SK-N-SH (cell line): ENCODE results near the gene TIMELESS. TPM values are rescaled to one million over a fixed set of nuclear protein-coding genes. Genes with fewer than 3 reads are reported as not detected.

Source experiments
- CTCF ChIA-PET: fragments of 300-600, 350-600 bp; formaldehyde crosslinking; extraction: SDS; loops from one replicate; lab custom pipeline; 2021; lab: Yijun Ruan, JAX
- POLR2A ChIA-PET: fragments of 350-600 bp; sonication (Branson Sonifier 250); formaldehyde crosslinking; extraction: SDS; loops from one replicate; lab custom pipeline; 2020; ENCODE audit warnings: antibody characterized with exemption, inconsistent platforms; lab: Yijun Ruan, JAX
- DNase-seq: peaks from one replicate; pipeline ENCODE4 v3.0.0; 2012
- H2AFZ ChIP-seq: fragments of 200-600 bp; sonication (generic); 2 replicates; pipeline ENCODE4 v1.8.1; 2016; ENCODE audit warnings: antibody characterized with exemption, mild to moderate bottlenecking, low read depth
- H3F3A ChIP-seq: fragments of 200-600 bp; sonication (generic); replicated peaks from 2 replicates; pipeline ENCODE3; 2016; ENCODE audit warnings: antibody characterized with exemption, mild to moderate bottlenecking; ENCODE audit not compliant: insufficient read depth
- H3K27ac ChIP-seq, 2 experiments: fragments of 200-500 bp in 1 of 2; fragments of 200-600 bp in 1 of 2; sonication (Bioruptor generic) in 1 of 2; sonication (generic), shearing (Covaris generic) in 1 of 2; 2 replicates each; pipeline versions ENCODE4 v1.5.1 to v1.6.1; 2014 to 2016; ENCODE audit warnings: low read depth in 2 of 2, inconsistent platforms in 1 of 2, low read length in 1 of 2, mild to moderate bottlenecking in 1 of 2, mixed read lengths in 1 of 2
- H3K27me3 ChIP-seq: fragments of 200-600 bp; sonication (generic), shearing (Covaris generic); 2 replicates; pipeline ENCODE4 v1.6.1; 2016; ENCODE audit warnings: mixed run types; ENCODE audit not compliant: insufficient read depth
- H3K36me3 ChIP-seq, 2 experiments: fragments of 200-500 bp in 1 of 2; fragments of 200-600 bp in 1 of 2; sonication (Bioruptor generic) in 1 of 2; sonication (generic) in 1 of 2; replicated peaks in 1 of 2; 2 replicates each; pipeline versions ENCODE3 to v1.5.1; 2014 to 2016; ENCODE audit warnings: low read length in 1 of 2, mild to moderate bottlenecking in 1 of 2; ENCODE audit not compliant: insufficient read depth in 2 of 2, control insufficient read depth in 1 of 2
- H3K4me1 ChIP-seq, 2 experiments: fragments of 200-500 bp in 1 of 2; fragments of 200-600 bp in 1 of 2; sonication (Bioruptor generic) in 1 of 2; sonication (generic), shearing (Covaris generic) in 1 of 2; 2 replicates each; pipeline versions ENCODE4 v1.5.1 to v1.6.1; 2014 to 2016; ENCODE audit warnings: low read depth in 1 of 2, low read length in 1 of 2, mixed run types in 1 of 2; ENCODE audit not compliant: insufficient read depth in 2 of 2, control insufficient read depth in 1 of 2
- H3K4me2 ChIP-seq: fragments of 200-600 bp; sonication (generic), shearing (Covaris generic); 2 replicates; pipeline ENCODE4 v1.6.1; 2017; ENCODE audit warnings: mixed run types
- H3K4me3 ChIP-seq, 2 experiments: fragments of 200-500 bp in 1 of 2; fragments of 200-600 bp in 1 of 2; sonication (Bioruptor generic) in 1 of 2; sonication (generic), shearing (Covaris generic) in 1 of 2; 2 replicates each; pipeline versions ENCODE4 v1.5.1 to v1.8.1; 2014 to 2016; ENCODE audit warnings: low read depth in 2 of 2, inconsistent platforms in 1 of 2, low read length in 1 of 2, mild to moderate bottlenecking in 1 of 2, mixed read lengths in 1 of 2, moderate library complexity in 1 of 2
- H3K79me2 ChIP-seq: fragments of 200-600 bp; sonication (generic); 2 replicates; pipeline ENCODE4 v1.8.1; 2017; ENCODE audit warnings: mild to moderate bottlenecking; ENCODE audit not compliant: insufficient read depth
- H3K9ac ChIP-seq: fragments of 200-600 bp; sonication (generic); 2 replicates; pipeline ENCODE4 v1.6.1; 2017; ENCODE audit warnings: mixed run types
- H3K9me2 ChIP-seq: fragments of 200-600 bp; sonication (generic); 2 replicates; pipeline ENCODE4 v1.6.1; 2017; ENCODE audit warnings: mixed run types
- H3K9me3 ChIP-seq: fragments of 200-600 bp; sonication (generic); 2 replicates; pipeline ENCODE4 v1.6.1; 2017; ENCODE audit warnings: mixed run types, mild to moderate bottlenecking, moderate library complexity
- H4K20me1 ChIP-seq: fragments of 200-600 bp; sonication (generic); 2 replicates; pipeline ENCODE4 v1.6.1; 2017; ENCODE audit warnings: mild to moderate bottlenecking, mixed run types; ENCODE audit not compliant: insufficient read depth
- CHD2 ChIP-seq: fragments of 150-350 bp; IDR thresholded peaks from 2 replicates; pipeline ENCODE4 v1.6.1; 2018; ENCODE audit warnings: low read length; ENCODE audit not compliant: partially characterized antibody
- CTCF ChIP-seq: fragments of 200-600 bp; sonication (generic); IDR thresholded peaks from 2 replicates; pipeline ENCODE4 v1.6.1; 2017; ENCODE audit warnings: antibody characterized with exemption, mild to moderate bottlenecking, moderate library complexity
- EP300 ChIP-seq, 2 experiments: IDR thresholded peaks; 2 replicates each; pipeline versions ENCODE4 v1.4.0 to v1.6.1; 2012; ENCODE audit warnings: borderline replicate concordance in 1 of 2, low read depth in 1 of 2, low read length in 1 of 2
- EZH2phosphoT487 ChIP-seq: fragments of 200-600 bp; sonication (generic); IDR thresholded peaks from 2 replicates; pipeline ENCODE4 v1.6.1; 2017; ENCODE audit warnings: low read depth, mixed run types, mild to moderate bottlenecking, antibody characterized with exemption, moderate library complexity, borderline replicate concordance
- FOXM1 ChIP-seq: IDR thresholded peaks from 2 replicates; pipeline ENCODE4 v1.4.0; 2012; ENCODE audit warnings: low read depth, mild to moderate bottlenecking
- JUND ChIP-seq: IDR thresholded peaks from 2 replicates; pipeline ENCODE4 v1.4.0; 2012
- MXI1 ChIP-seq: IDR thresholded peaks from 2 replicates; pipeline ENCODE4 v1.6.1; 2012; ENCODE audit warnings: mild to moderate bottlenecking, low read depth, low read length, improper control_type of control experiment
- POLR2AphosphoS5 ChIP-seq: IDR thresholded peaks from 2 replicates; pipeline ENCODE4 v1.6.1; 2012; ENCODE audit warnings: low read depth, low read length
- RAD21 ChIP-seq: IDR thresholded peaks from 2 replicates; pipeline ENCODE4 v1.6.1; 2012; ENCODE audit warnings: mild to moderate bottlenecking, low read length
- RFX5 ChIP-seq: IDR thresholded peaks from 2 replicates; pipeline ENCODE4 v1.6.1; 2012; ENCODE audit warnings: mild to moderate bottlenecking, improper control_type of control experiment, low read length
- SMC3 ChIP-seq: IDR thresholded peaks from 2 replicates; pipeline ENCODE4 v1.6.1; 2012; ENCODE audit warnings: low read depth, low read length, improper control_type of control experiment
- TAF1 ChIP-seq: IDR thresholded peaks from 2 replicates; pipeline ENCODE4 v1.6.1; 2012; ENCODE audit warnings: low read depth, mild to moderate bottlenecking, low read length, moderate library complexity, borderline replicate concordance
- TCF12 ChIP-seq: IDR thresholded peaks from 2 replicates; pipeline ENCODE4 v1.4.0; 2012
- TEAD4 ChIP-seq: IDR thresholded peaks from 2 replicates; pipeline ENCODE4 v1.4.0; 2012; ENCODE audit warnings: mild to moderate bottlenecking, borderline replicate concordance; ENCODE audit not compliant: insufficient read depth
- USF2 ChIP-seq: fragments of 150-350 bp; IDR thresholded peaks from 2 replicates; pipeline ENCODE4 v1.6.1; 2017; ENCODE audit warnings: antibody characterized with exemption, low read length, low read depth, borderline replicate concordance
- YY1 ChIP-seq: IDR thresholded peaks from 2 replicates; pipeline ENCODE4 v1.4.0; 2012; ENCODE audit warnings: low read depth, mild to moderate bottlenecking
- WGBS: methylation state at CpG from one replicate; pipeline ENCODE4 v1.1.6; 2017; ENCODE audit warnings: low lambda C conversion rate; 5-methylcytosine and 5-hydroxymethylcytosine counted together
- polyA plus RNA-seq, 3 experiments: library from polyadenylated mRNA; depleted of rRNA; stranded (reverse); fragments of >200 nt; gene quantifications; 2 replicates each; pipeline ENCODE4 v1.2.3, GENCODE V29; 2012
- TF ChIP-seq, protein P1 (sequence below): IDR thresholded peaks from 2 replicates; pipeline ENCODE4 v1.6.1; 2012; ENCODE audit warnings: mild to moderate bottlenecking, low read depth, low read length, moderate library complexity
- TF ChIP-seq, protein P2 (sequence below): IDR thresholded peaks from 2 replicates; pipeline ENCODE4; 2012

The TIMELESS gene
- polyA plus RNA-seq, 1 of the 3 experiments (the other 2 are of a cell fraction): 5.4 TPM

- H4K20me1 ChIP-seq: no peaks in the 10 kb centered on the region
- TF ChIP-seq CHD2 (no peak), FOXM1 (no peak), CTCF (no peak), RAD21 (no peak), RFX5 (no peak), EP300 (IDR thresholded peaks at IDR 0.05; ENCODE audit: borderline replicate concordance in 1 of 2, low read depth in 1 of 2, low read length in 1 of 2) (no peak), JUND (no peak), TCF12 (no peak), YY1 (no peak)
- no peaks in the 10 kb centered on the region; a peak in 1 of 4 replicates for H3K4me1 ChIP-seq
- WGBS: 79% methylated on average over 11 of the region's 11 CpGs
- CTCF ChIA-PET: interaction anchor here (0.6 to 0.9 kb wide), 2 partner anchors 10 to 143 kb away, joined by 3 read pairs; no protein-coding TSS in a partner anchor
- no peak for DNase-seq
- no peak overlapping the region for H3K27ac ChIP-seq
- H3K9me3 ChIP-seq: no peaks in the 10 kb centered on the region
- POLR2A ChIA-PET: interaction anchor here (0.7 kb wide), 2 partner anchors 12 to 272 kb away, joined by 3 read pairs; partner anchors contain the start of gene TIMELESS
- H3K36me3 ChIP-seq: no peaks in the 10 kb centered on the region
- no peak overlapping the region for H3K4me3 ChIP-seq
- H3K9ac ChIP-seq: no peak overlapping the region
- H3K9me2 ChIP-seq: no peaks in the 10 kb centered on the region
- H3K79me2 ChIP-seq: no peaks in the 10 kb centered on the region
- H2AFZ ChIP-seq: no peak overlapping the region; the same call in 1 of the 2 replicates
- no peaks in the 10 kb centered on the region for H3K27me3 ChIP-seq
- peaks cover 12% of the 10 kb centered on the region for H3F3A ChIP-seq
- H3K4me2 ChIP-seq: no peak overlapping the region
Observed at GRCh38 chr12:56461235-56462159, 12.3 kb upstream of the TIMELESS start.

- CTCF ChIA-PET: no interaction called here
- Histone ChIP-seq H3K27me3 (no peaks in the 10 kb centered on the region), H3K36me3 (no peaks in the 10 kb centered on the region), H3K27ac (no peak overlapping the region), H3K9me3 (no peaks in the 10 kb centered on the region), H3K9me2 (no peaks in the 10 kb centered on the region), H3K4me1 (no peaks in the 10 kb centered on the region; a peak in 1 of 4 replicates), H3K4me3 (no peak overlapping the region), H4K20me1 (no peaks in the 10 kb centered on the region), H3F3A (peaks cover 8% of the 10 kb centered on the region), H2AFZ (no peak overlapping the region), H3K4me2 (no peak overlapping the region), H3K9ac (no peak overlapping the region), H3K79me2 (no peaks in the 10 kb centered on the region)
- POLR2A ChIA-PET: interaction anchor here (0.6 to 1.2 kb wide), 2 partner anchors 9 to 191 kb away, joined by 3 read pairs; partner anchors contain the start of gene TIMELESS
- WGBS: 75% methylated on average over 4 of the region's 4 CpGs
- DNase-seq: no peak
- TF ChIP-seq POLR2AphosphoS5 (no peak), TAF1 (no peak), USF2 (no peak), JUND (no peak), MXI1 (no peak), SMC3 (no peak), TEAD4 (no peak), RAD21 (no peak), CHD2 (no peak), EZH2phosphoT487 (no peak), YY1 (no peak), RFX5 (no peak)
- TF ChIP-seq, protein P1, sequence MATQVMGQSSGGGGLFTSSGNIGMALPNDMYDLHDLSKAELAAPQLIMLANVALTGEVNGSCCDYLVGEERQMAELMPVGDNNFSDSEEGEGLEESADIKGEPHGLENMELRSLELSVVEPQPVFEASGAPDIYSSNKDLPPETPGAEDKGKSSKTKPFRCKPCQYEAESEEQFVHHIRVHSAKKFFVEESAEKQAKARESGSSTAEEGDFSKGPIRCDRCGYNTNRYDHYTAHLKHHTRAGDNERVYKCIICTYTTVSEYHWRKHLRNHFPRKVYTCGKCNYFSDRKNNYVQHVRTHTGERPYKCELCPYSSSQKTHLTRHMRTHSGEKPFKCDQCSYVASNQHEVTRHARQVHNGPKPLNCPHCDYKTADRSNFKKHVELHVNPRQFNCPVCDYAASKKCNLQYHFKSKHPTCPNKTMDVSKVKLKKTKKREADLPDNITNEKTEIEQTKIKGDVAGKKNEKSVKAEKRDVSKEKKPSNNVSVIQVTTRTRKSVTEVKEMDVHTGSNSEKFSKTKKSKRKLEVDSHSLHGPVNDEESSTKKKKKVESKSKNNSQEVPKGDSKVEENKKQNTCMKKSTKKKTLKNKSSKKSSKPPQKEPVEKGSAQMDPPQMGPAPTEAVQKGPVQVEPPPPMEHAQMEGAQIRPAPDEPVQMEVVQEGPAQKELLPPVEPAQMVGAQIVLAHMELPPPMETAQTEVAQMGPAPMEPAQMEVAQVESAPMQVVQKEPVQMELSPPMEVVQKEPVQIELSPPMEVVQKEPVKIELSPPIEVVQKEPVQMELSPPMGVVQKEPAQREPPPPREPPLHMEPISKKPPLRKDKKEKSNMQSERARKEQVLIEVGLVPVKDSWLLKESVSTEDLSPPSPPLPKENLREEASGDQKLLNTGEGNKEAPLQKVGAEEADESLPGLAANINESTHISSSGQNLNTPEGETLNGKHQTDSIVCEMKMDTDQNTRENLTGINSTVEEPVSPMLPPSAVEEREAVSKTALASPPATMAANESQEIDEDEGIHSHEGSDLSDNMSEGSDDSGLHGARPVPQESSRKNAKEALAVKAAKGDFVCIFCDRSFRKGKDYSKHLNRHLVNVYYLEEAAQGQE: no peak
- TF ChIP-seq, protein P2, sequence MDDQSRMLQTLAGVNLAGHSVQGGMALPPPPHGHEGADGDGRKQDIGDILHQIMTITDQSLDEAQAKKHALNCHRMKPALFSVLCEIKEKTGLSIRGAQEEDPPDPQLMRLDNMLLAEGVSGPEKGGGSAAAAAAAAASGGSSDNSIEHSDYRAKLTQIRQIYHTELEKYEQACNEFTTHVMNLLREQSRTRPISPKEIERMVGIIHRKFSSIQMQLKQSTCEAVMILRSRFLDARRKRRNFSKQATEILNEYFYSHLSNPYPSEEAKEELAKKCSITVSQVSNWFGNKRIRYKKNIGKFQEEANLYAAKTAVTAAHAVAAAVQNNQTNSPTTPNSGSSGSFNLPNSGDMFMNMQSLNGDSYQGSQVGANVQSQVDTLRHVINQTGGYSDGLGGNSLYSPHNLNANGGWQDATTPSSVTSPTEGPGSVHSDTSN: no peak
Observed at GRCh38 chr12:56457817-56458216, 8.6 kb upstream of the TIMELESS start.
